ENCODE measurements around the gene MSI2. TPM values are rescaled to one million over a fixed set of nuclear protein-coding genes. Genes with fewer than 3 reads are reported as not detected.

Gene MSI2
- total RNA-seq, 1 experiment from 2014 or later = 169 TPM

GRCh38 chr17:57485566-57485865, 229.2 kb downstream of the MSI2 start:
- DNase-seq = no peak
- Histone ChIP-seq H4K20me1 (ENCODE audit: insufficient read depth, low read depth, low read length) (no peaks in the 10 kb centered on the region), H3K36me3 (ENCODE audit: insufficient read depth, low read length) (no peaks in the 10 kb centered on the region; the same call in 1 of the 2 replicates), H3K4me2 (ENCODE audit: low read depth, low read length, poor library complexity, severe bottlenecking) (peak overlapping the region; percentile 59), H3K79me2 (ENCODE audit: low read length) (peaks cover 99% of the 10 kb centered on the region), H3K9me3 (ENCODE audit: low read length) (no peaks in the 10 kb centered on the region), H3K4me3 (ENCODE audit: low read length) (peak overlapping the region; percentile 39), H2AFZ (ENCODE audit: low read length) (no peak overlapping the region), H3K27ac (ENCODE audit: low read length) (peak overlapping the region; percentile 97), H3K9me2 (replicated peaks; ENCODE audit: insufficient read depth, low read length) (no peaks in the 10 kb centered on the region), H3K4me1 (ENCODE audit: low read length) (peaks cover 96% of the 10 kb centered on the region), H3K9ac (ENCODE audit: low read length) (peak overlapping the region; percentile 55), H3K27me3 (ENCODE audit: low read length) (no peaks in the 10 kb centered on the region)

GRCh38 chr17:57485916-57486881, 229.9 kb downstream of the MSI2 start:
- no peaks in the 10 kb centered on the region for H3K9me3 ChIP-seq (ENCODE audit: low read length)
- H2AFZ ChIP-seq (ENCODE audit: low read length) = no peak overlapping the region
- H3K4me2 ChIP-seq (ENCODE audit: low read depth, low read length, poor library complexity, severe bottlenecking) = peak overlapping the region; percentile 59
- peak; percentile 63 for DNase-seq
- H3K27ac ChIP-seq (ENCODE audit: low read length) = peak overlapping the region; percentile 97
- H3K4me3 ChIP-seq (ENCODE audit: low read length) = peak overlapping the region; percentile 39
- no peaks in the 10 kb centered on the region for H4K20me1 ChIP-seq (ENCODE audit: insufficient read depth, low read depth, low read length)
- peak overlapping the region; percentile 55 for H3K9ac ChIP-seq (ENCODE audit: low read length)
- H3K9me2 ChIP-seq (replicated peaks; ENCODE audit: insufficient read depth, low read length) = no peaks in the 10 kb centered on the region
- H3K27me3 ChIP-seq (ENCODE audit: low read length) = no peaks in the 10 kb centered on the region
- no peaks in the 10 kb centered on the region for H3K36me3 ChIP-seq (ENCODE audit: insufficient read depth, low read length)
- peaks cover 95% of the 10 kb centered on the region for H3K4me1 ChIP-seq (ENCODE audit: low read length)
- H3K79me2 ChIP-seq (ENCODE audit: low read length) = peaks cover 99% of the 10 kb centered on the region

GRCh38 chr17:57486882-57487301, 230.6 kb downstream of the MSI2 start:
- H3K27ac ChIP-seq (ENCODE audit: low read length) = peak overlapping the region; percentile 97
- no peak for DNase-seq
- H3K4me1 ChIP-seq (ENCODE audit: low read length) = peaks cover 95% of the 10 kb centered on the region
- no peaks in the 10 kb centered on the region for H3K36me3 ChIP-seq (ENCODE audit: insufficient read depth, low read length)
- H3K9me3 ChIP-seq (ENCODE audit: low read length) = no peaks in the 10 kb centered on the region
- no peak overlapping the region for H2AFZ ChIP-seq (ENCODE audit: low read length)
- H4K20me1 ChIP-seq (ENCODE audit: insufficient read depth, low read depth, low read length) = no peaks in the 10 kb centered on the region
- H3K4me3 ChIP-seq (ENCODE audit: low read length) = no peak overlapping the region
- no peaks in the 10 kb centered on the region for H3K27me3 ChIP-seq (ENCODE audit: low read length)
- H3K4me2 ChIP-seq (ENCODE audit: low read depth, low read length, poor library complexity, severe bottlenecking) = peak overlapping the region; percentile 59
- no peaks in the 10 kb centered on the region for H3K9me2 ChIP-seq (replicated peaks; ENCODE audit: insufficient read depth, low read length)
- peaks cover 99% of the 10 kb centered on the region for H3K79me2 ChIP-seq (ENCODE audit: low read length)
- peak overlapping the region; percentile 16; the same call in 1 of the 2 replicates for H3K9ac ChIP-seq (ENCODE audit: low read length)

GRCh38 chr17:57487573-57487972, 231.2 kb downstream of the MSI2 start:
- peaks cover 95% of the 10 kb centered on the region for H3K4me1 ChIP-seq (ENCODE audit: low read length)

GRCh38 chr17:57488856-57489255, 232.5 kb downstream of the MSI2 start:
- peaks cover 92% of the 10 kb centered on the region for H3K4me1 ChIP-seq (ENCODE audit: low read length)
- H3K27me3 ChIP-seq (ENCODE audit: low read length) = no peaks in the 10 kb centered on the region
- peaks cover 98% of the 10 kb centered on the region for H3K79me2 ChIP-seq (ENCODE audit: low read length)
- DNase-seq = no peak
- no peaks in the 10 kb centered on the region for H4K20me1 ChIP-seq (ENCODE audit: insufficient read depth, low read depth, low read length)
- H3K9me2 ChIP-seq (replicated peaks; ENCODE audit: insufficient read depth, low read length) = no peaks in the 10 kb centered on the region
- no peaks in the 10 kb centered on the region for H3K9me3 ChIP-seq (ENCODE audit: low read length)
- H3K36me3 ChIP-seq (ENCODE audit: insufficient read depth, low read length) = no peaks in the 10 kb centered on the region
- H2AFZ ChIP-seq (ENCODE audit: low read length) = no peak overlapping the region
- H3K4me3 ChIP-seq (ENCODE audit: low read length) = no peak overlapping the region
- peak overlapping the region; percentile 72 for H3K27ac ChIP-seq (ENCODE audit: low read length)
- H3K9ac ChIP-seq (ENCODE audit: low read length) = no peak overlapping the region; the same call in 1 of the 2 replicates
- no peak overlapping the region for H3K4me2 ChIP-seq (ENCODE audit: low read depth, low read length, poor library complexity, severe bottlenecking)

More at GRCh38 chr17:57487573-57487972, 231.2 kb downstream of the MSI2 start:
- H3K27ac ChIP-seq (ENCODE audit: low read length) = peak overlapping the region; percentile 97
- no peaks in the 10 kb centered on the region for H3K9me2 ChIP-seq (replicated peaks; ENCODE audit: insufficient read depth, low read length)
- no peak for DNase-seq
- peak overlapping the region; percentile 16; the same call in 1 of the 2 replicates for H3K9ac ChIP-seq (ENCODE audit: low read length)
- peaks cover 99% of the 10 kb centered on the region for H3K79me2 ChIP-seq (ENCODE audit: low read length)
- H4K20me1 ChIP-seq (ENCODE audit: insufficient read depth, low read depth, low read length) = no peaks in the 10 kb centered on the region
- no peaks in the 10 kb centered on the region for H3K9me3 ChIP-seq (ENCODE audit: low read length)
- H3K4me3 ChIP-seq (ENCODE audit: low read length) = no peak overlapping the region
- no peak overlapping the region for H3K4me2 ChIP-seq (ENCODE audit: low read depth, low read length, poor library complexity, severe bottlenecking)
- no peaks in the 10 kb centered on the region for H3K27me3 ChIP-seq (ENCODE audit: low read length)
- no peak overlapping the region for H2AFZ ChIP-seq (ENCODE audit: low read length)
- H3K36me3 ChIP-seq (ENCODE audit: insufficient read depth, low read length) = no peaks in the 10 kb centered on the region

- H3K27me3 ChIP-seq (ENCODE audit: low read length) = no peaks in the 10 kb centered on the region
- H4K20me1 ChIP-seq (ENCODE audit: insufficient read depth, low read depth, low read length) = no peaks in the 10 kb centered on the region
- H3K4me1 ChIP-seq (ENCODE audit: low read length) = peaks cover 88% of the 10 kb centered on the region
- no peak overlapping the region for H3K4me3 ChIP-seq (ENCODE audit: low read length)
- H3K9ac ChIP-seq (ENCODE audit: low read length) = no peak overlapping the region; the same call in 1 of the 2 replicates
- no peak for DNase-seq
- no peaks in the 10 kb centered on the region for H3K9me3 ChIP-seq (ENCODE audit: low read length)
- H3K36me3 ChIP-seq (ENCODE audit: insufficient read depth, low read length) = no peaks in the 10 kb centered on the region
- H3K79me2 ChIP-seq (ENCODE audit: low read length) = peaks cover 98% of the 10 kb centered on the region
- H3K4me2 ChIP-seq (ENCODE audit: low read depth, low read length, poor library complexity, severe bottlenecking) = no peak overlapping the region
- H3K9me2 ChIP-seq (replicated peaks; ENCODE audit: insufficient read depth, low read length) = no peaks in the 10 kb centered on the region
- peak overlapping the region; percentile 72 for H3K27ac ChIP-seq (ENCODE audit: low read length)
- no peak overlapping the region for H2AFZ ChIP-seq (ENCODE audit: low read length)
These were observed 233.0 kb downstream of the MSI2 start for GRCh38 chr17:57489321-57489720.

GRCh38 chr17:57490111-57490845, 234.0 kb downstream of the MSI2 start:
- peak overlapping the region; percentile 72 for H3K27ac ChIP-seq (ENCODE audit: low read length)
- H3K4me2 ChIP-seq (ENCODE audit: low read depth, low read length, poor library complexity, severe bottlenecking) = no peak overlapping the region
- H3K9me3 ChIP-seq (ENCODE audit: low read length) = no peaks in the 10 kb centered on the region
- no peaks in the 10 kb centered on the region for H3K9me2 ChIP-seq (replicated peaks; ENCODE audit: insufficient read depth, low read length)
- H3K79me2 ChIP-seq (ENCODE audit: low read length) = peaks cover 96% of the 10 kb centered on the region
- no peaks in the 10 kb centered on the region for H4K20me1 ChIP-seq (ENCODE audit: insufficient read depth, low read depth, low read length)
- DNase-seq = no peak
- no peaks in the 10 kb centered on the region for H3K27me3 ChIP-seq (ENCODE audit: low read length)
- H3K4me3 ChIP-seq (ENCODE audit: low read length) = no peak overlapping the region
- no peaks in the 10 kb centered on the region for H3K36me3 ChIP-seq (ENCODE audit: insufficient read depth, low read length)
- peak overlapping the region; percentile 1; the same call in 1 of the 2 replicates for H3K9ac ChIP-seq (ENCODE audit: low read length)
- peaks cover 78% of the 10 kb centered on the region for H3K4me1 ChIP-seq (ENCODE audit: low read length)
- no peak overlapping the region for H2AFZ ChIP-seq (ENCODE audit: low read length)

- H4K20me1 ChIP-seq (ENCODE audit: insufficient read depth, low read depth, low read length) = no peaks in the 10 kb centered on the region
- H3K36me3 ChIP-seq (ENCODE audit: insufficient read depth, low read length) = no peaks in the 10 kb centered on the region
- no peak for DNase-seq
- no peaks in the 10 kb centered on the region for H3K9me2 ChIP-seq (replicated peaks; ENCODE audit: insufficient read depth, low read length)
- no peaks in the 10 kb centered on the region for H3K9me3 ChIP-seq (ENCODE audit: low read length)
- peaks cover 95% of the 10 kb centered on the region for H3K79me2 ChIP-seq (ENCODE audit: low read length)
- no peak overlapping the region for H3K4me3 ChIP-seq (ENCODE audit: low read length)
- peak overlapping the region; percentile 72 for H3K27ac ChIP-seq (ENCODE audit: low read length)
- H3K4me2 ChIP-seq (ENCODE audit: low read depth, low read length, poor library complexity, severe bottlenecking) = no peak overlapping the region
- H3K9ac ChIP-seq (ENCODE audit: low read length) = no peak overlapping the region
- H2AFZ ChIP-seq (ENCODE audit: low read length) = no peak overlapping the region
- H3K4me1 ChIP-seq (ENCODE audit: low read length) = peaks cover 72% of the 10 kb centered on the region
- no peaks in the 10 kb centered on the region for H3K27me3 ChIP-seq (ENCODE audit: low read length)
These were observed 234.6 kb downstream of the MSI2 start for GRCh38 chr17:57490890-57491289.
